Hepatocyte (in vitro differentiated cells): ENCODE results near the gene SPINT4. TPM values are rescaled to one million over a fixed set of nuclear protein-coding genes. Genes with fewer than 3 reads are reported as not detected.
A peak's percentile ranks its signal among the peaks of the same experiment; 100 is the strongest.

Source experiments
- DNase-seq: peaks from one replicate; pipeline ENCODE4 v3.0.0-alpha.2; 2016; ENCODE audit warnings: low spot score
- H2AFZ ChIP-seq: fragments of 200-600 bp; sonication (generic); 2 replicates; pipeline ENCODE4 v1.6.0; 2016; ENCODE audit warnings: antibody characterized with exemption, mild to moderate bottlenecking
- H3K27ac ChIP-seq: fragments of 200-600 bp; sonication (generic); 2 replicates; pipeline ENCODE4 v1.5.1; 2016; ENCODE audit warnings: mild to moderate bottlenecking
- H3K27me3 ChIP-seq: fragments of 200-600 bp; sonication (generic); 2 replicates; pipeline ENCODE4 v1.6.1; 2016
- H3K36me3 ChIP-seq: fragments of 200-600 bp; sonication (generic); replicated peaks from 2 replicates; pipeline ENCODE4 v1.5.1; 2016; ENCODE audit warnings: low read depth; ENCODE audit not compliant: insufficient read depth
- H3K4me1 ChIP-seq: fragments of 200-600 bp; sonication (generic); 2 replicates; pipeline ENCODE4 v1.5.1; 2016; ENCODE audit warnings: mild to moderate bottlenecking, moderate library complexity; ENCODE audit not compliant: insufficient read depth
- H3K4me2 ChIP-seq: fragments of 200-600 bp; sonication (generic); 2 replicates; pipeline ENCODE4 v1.6.0; 2016
- H3K4me3 ChIP-seq: fragments of 200-600 bp; sonication (generic); 2 replicates; pipeline ENCODE4 v1.5.1; 2016; ENCODE audit warnings: mild to moderate bottlenecking
- H3K79me2 ChIP-seq: fragments of 200-600 bp; sonication (generic); 2 replicates; pipeline ENCODE4 v1.6.0; 2017; ENCODE audit warnings: mild to moderate bottlenecking
- H3K9me2 ChIP-seq: fragments of 200-600 bp; sonication (generic); replicated peaks from 2 replicates; pipeline ENCODE4 v1.6.0; 2017; ENCODE audit warnings: mild to moderate bottlenecking; ENCODE audit not compliant: insufficient read depth
- H3K9me3 ChIP-seq: fragments of 200-600 bp; sonication (generic); 2 replicates; pipeline ENCODE4 v1.5.1; 2016; ENCODE audit warnings: low read depth, mild to moderate bottlenecking
- H4K20me1 ChIP-seq: fragments of 200-600 bp; sonication (generic); 2 replicates; pipeline ENCODE4 v1.6.0; 2016; ENCODE audit warnings: mild to moderate bottlenecking; ENCODE audit not compliant: insufficient read depth, poor library complexity, severe bottlenecking
- EZH2 ChIP-seq: fragments of 200-600 bp; sonication (generic); IDR thresholded peaks from 2 replicates; pipeline ENCODE4 v1.6.1; 2016; ENCODE audit warnings: antibody characterized with exemption, mild to moderate bottlenecking, borderline replicate concordance
- EZH2phosphoT487 ChIP-seq: fragments of 200-600 bp; sonication (generic); IDR thresholded peaks from one replicate; pipeline ENCODE4 v1.6.1; 2018; ENCODE audit warnings: antibody characterized with exemption, mild to moderate bottlenecking, low read depth, moderate library complexity; ENCODE audit not compliant: unreplicated experiment, severe bottlenecking
- WGBS: methylation state at CpG from one replicate; pipeline ENCODE4 v1.1.6; 2016; ENCODE audit warnings: low lambda C conversion rate; ENCODE audit errors: missing lambda C conversion rate; 5-methylcytosine and 5-hydroxymethylcytosine counted together
- polyA plus RNA-seq: library from polyadenylated mRNA; unstranded; fragments of >200 nt; fragmentation: Nextera tagmentation; extraction: Ambion mirVana; gene quantifications from 2 replicates; pipeline ENCODE4 v1.2.1, GENCODE V29; 2016
- total RNA-seq: library from RNA; depleted of rRNA; stranded (reverse); fragments of >200 nt; gene quantifications from 2 replicates; pipeline ENCODE4 v1.2.3, GENCODE V29; 2014
- TF ChIP-seq, protein P1 (sequence below): fragments of 200-600 bp; sonication (generic); IDR thresholded peaks from 2 replicates; pipeline ENCODE4 v1.5.1; 2016; ENCODE audit warnings: antibody characterized with exemption, mild to moderate bottlenecking; ENCODE audit not compliant: poor library complexity

SPINT4 gene
- total and polyA plus RNA-seq, 2 experiments from 2014 or later: not detected

DNA sequence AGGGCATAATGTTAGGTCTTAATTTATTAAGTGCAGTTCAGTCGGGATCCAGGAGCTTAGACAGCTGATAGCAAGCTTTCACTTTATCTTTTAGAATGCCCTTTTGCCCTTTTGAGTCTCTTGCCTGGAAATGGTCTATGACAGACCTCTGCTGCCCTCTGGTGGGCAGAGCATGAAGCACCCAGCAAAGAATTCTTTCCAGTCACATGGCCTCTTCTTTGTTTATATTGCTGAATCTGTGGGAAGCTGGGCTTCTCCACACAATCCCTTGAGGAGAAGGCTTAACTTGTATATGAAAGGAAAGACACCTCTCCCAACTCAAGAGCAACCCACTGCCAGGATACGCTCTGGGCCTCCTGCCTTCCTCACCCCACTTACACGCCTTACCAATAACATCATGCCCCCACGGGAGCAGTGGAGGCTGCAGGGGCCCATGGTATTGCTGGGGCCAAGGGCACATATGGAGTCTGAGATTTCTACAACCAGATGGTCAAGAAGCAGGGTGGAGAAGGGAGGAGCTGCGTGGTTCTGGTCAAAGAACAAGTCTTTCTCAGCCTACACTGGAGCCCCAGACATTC lies 49.1 kb downstream of the SPINT4 start:
- Histone ChIP-seq H4K20me1 (no peaks in the 10 kb centered on the region), H2AFZ (peak overlapping the region; percentile 50), H3K36me3 (no peaks in the 10 kb centered on the region), H3K4me1 (peaks cover 7% of the 10 kb centered on the region), H3K4me3 (no peak overlapping the region), H3K79me2 (no peaks in the 10 kb centered on the region), H3K4me2 (peak overlapping the region; percentile 8), H3K27me3 (no peaks in the 10 kb centered on the region), H3K9me2 (no peaks in the 10 kb centered on the region), H3K9me3 (no peaks in the 10 kb centered on the region), H3K27ac (peak overlapping the region; percentile 4)
- TF ChIP-seq, protein P1, sequence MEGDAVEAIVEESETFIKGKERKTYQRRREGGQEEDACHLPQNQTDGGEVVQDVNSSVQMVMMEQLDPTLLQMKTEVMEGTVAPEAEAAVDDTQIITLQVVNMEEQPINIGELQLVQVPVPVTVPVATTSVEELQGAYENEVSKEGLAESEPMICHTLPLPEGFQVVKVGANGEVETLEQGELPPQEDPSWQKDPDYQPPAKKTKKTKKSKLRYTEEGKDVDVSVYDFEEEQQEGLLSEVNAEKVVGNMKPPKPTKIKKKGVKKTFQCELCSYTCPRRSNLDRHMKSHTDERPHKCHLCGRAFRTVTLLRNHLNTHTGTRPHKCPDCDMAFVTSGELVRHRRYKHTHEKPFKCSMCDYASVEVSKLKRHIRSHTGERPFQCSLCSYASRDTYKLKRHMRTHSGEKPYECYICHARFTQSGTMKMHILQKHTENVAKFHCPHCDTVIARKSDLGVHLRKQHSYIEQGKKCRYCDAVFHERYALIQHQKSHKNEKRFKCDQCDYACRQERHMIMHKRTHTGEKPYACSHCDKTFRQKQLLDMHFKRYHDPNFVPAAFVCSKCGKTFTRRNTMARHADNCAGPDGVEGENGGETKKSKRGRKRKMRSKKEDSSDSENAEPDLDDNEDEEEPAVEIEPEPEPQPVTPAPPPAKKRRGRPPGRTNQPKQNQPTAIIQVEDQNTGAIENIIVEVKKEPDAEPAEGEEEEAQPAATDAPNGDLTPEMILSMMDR: peak; percentile 100
- TF ChIP-seq EZH2: no peak
- no peak for TF ChIP-seq EZH2phosphoT487
- peak; percentile 88 for DNase-seq
- WGBS: 37% methylated on average over 5 of the region's 5 CpGs

DNA sequence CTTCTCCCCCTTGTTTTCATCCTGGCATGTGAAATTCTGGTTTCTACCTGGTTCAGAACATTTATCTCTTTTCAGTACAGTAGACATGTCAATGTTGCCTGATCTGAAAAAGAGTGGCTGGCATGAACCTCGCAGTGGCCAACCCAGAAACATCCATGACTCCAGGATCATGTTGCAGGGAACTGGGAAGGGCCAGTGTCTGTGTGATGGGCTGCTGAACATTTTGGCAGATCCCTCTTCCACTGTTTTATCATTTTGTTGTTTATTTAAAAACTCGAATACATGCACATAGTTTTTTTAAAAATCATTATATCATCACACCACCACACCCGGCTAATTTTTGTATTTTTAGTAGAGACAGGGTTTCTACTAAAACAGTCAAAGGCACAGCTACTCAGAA lies 50.5 kb downstream of the SPINT4 start:
- Histone ChIP-seq H3K9me3 (no peaks in the 10 kb centered on the region), H3K4me2 (no peak overlapping the region), H3K4me3 (no peak overlapping the region), H4K20me1 (no peaks in the 10 kb centered on the region), H3K4me1 (peaks cover 7% of the 10 kb centered on the region), H3K36me3 (no peaks in the 10 kb centered on the region), H3K27me3 (no peaks in the 10 kb centered on the region), H3K79me2 (peaks cover 4% of the 10 kb centered on the region), H3K27ac (no peak overlapping the region), H2AFZ (no peak overlapping the region), H3K9me2 (no peaks in the 10 kb centered on the region)
- TF ChIP-seq, protein P1: no peak
- TF ChIP-seq EZH2phosphoT487 (no peak), EZH2 (no peak)
- no peak for DNase-seq
- 77% methylated on average over 3 of the region's 3 CpGs for WGBS

DNA sequence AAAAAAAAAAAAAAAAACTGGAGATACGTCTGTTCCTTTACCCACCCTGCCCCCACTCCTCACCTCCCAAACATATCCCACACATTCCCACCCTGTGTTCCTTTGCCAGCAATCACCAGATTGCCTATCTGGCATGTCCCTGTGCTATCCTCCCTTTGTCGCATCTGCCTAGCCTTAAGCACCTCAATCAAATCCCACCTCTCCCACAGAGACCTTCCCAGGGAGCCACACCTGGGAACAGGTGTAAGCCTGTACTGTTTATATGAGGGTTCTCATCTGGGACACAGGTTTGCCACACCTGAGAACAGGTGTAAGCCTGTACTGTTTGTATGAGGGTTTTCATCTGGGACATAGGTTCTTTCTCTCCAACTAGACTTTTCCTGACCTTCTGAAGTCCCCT lies 52.8 kb downstream of the SPINT4 start:
- Histone ChIP-seq H3K9me3 (no peaks in the 10 kb centered on the region), H3K27ac (no peak overlapping the region), H4K20me1 (no peaks in the 10 kb centered on the region), H3K79me2 (peaks cover 4% of the 10 kb centered on the region), H3K9me2 (no peaks in the 10 kb centered on the region), H3K4me2 (no peak overlapping the region), H3K4me1 (peaks cover 26% of the 10 kb centered on the region), H3K4me3 (no peak overlapping the region), H3K27me3 (no peaks in the 10 kb centered on the region), H3K36me3 (no peaks in the 10 kb centered on the region), H2AFZ (no peak overlapping the region)
- WGBS: 85% methylated on average over 1 of the region's 2 CpGs
- TF ChIP-seq EZH2 (no peak), EZH2phosphoT487 (no peak)
- TF ChIP-seq, protein P1: no peak
- DNase-seq: no peak

DNA sequence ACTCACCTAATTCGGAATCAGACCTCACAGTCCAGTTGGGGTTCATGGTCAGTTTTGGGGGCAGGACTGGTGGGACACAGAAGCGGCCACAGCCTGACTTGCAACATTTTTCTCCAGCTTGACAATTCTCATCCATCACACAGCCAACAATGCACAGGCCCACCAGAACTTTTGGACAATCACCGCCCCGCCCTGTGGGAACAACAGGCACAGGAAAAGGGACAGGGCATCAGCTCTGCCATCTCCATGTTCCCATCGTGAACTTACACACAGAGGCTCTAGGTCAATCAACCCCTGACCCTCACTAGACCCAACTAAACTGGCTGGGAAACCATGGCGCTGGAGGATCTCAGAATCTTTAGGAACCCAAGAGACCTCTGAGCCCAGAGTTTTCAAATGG lies 53.3 kb downstream of the SPINT4 start:
- Histone ChIP-seq H3K4me2 (no peak overlapping the region), H3K4me1 (peaks cover 31% of the 10 kb centered on the region), H2AFZ (no peak overlapping the region), H3K27ac (no peak overlapping the region), H3K9me2 (no peaks in the 10 kb centered on the region), H4K20me1 (no peaks in the 10 kb centered on the region), H3K79me2 (peaks cover 4% of the 10 kb centered on the region), H3K27me3 (no peaks in the 10 kb centered on the region), H3K9me3 (no peaks in the 10 kb centered on the region), H3K36me3 (no peaks in the 10 kb centered on the region), H3K4me3 (no peak overlapping the region)
- DNase-seq: no peak
- TF ChIP-seq, protein P1: no peak
- TF ChIP-seq EZH2phosphoT487 (no peak), EZH2 (no peak)
- WGBS: 93% methylated on average over 6 of the region's 6 CpGs
